MV-4-11 (cell line): ENCODE measurements around the gene DNAJA3.

Experiments
- DNase-seq: peaks from one replicate; lab custom pipeline; 2025; lab: John Stamatoyannopoulos, UW

Gene DNAJA3

DNA sequence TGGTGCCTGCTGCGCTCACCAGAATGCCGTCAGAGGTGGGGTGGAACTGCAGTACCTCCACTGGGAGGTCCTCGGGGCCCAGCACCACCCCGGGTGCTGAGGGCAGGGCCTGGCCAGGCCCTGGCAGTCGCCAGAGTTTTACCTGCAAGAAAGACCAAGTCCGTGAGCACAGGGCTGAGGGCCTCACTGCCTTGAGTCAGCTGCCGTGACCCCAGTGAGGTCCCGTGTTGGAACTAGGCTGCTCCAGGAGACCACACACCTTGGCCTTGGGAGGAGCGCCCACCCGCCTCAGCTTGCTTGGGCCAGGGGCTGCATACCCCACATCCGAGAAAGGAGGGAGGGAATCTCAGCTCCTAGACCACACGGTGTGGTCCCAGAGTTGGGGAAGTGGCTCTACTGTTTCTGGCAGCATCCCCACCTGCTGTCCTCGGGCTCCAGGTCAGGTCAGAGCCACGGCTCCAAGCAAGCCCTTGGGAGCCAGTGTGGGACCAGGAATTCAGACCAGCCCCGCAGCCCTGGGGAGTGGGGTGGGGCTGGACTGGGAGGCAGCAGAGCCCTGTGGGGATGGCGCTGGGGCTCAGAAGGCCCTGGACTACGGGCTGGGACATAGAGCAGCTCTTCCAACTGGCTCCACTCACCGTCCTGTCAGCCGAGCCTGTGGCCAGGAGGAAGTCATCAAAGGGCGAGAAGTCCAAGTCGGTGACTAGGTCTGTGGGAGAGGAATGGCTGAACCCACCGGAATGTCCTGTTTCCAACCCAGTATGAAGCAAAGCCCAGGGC is 17.9 kb upstream of the DNAJA3 start:
- no peak for DNase-seq

DNA sequence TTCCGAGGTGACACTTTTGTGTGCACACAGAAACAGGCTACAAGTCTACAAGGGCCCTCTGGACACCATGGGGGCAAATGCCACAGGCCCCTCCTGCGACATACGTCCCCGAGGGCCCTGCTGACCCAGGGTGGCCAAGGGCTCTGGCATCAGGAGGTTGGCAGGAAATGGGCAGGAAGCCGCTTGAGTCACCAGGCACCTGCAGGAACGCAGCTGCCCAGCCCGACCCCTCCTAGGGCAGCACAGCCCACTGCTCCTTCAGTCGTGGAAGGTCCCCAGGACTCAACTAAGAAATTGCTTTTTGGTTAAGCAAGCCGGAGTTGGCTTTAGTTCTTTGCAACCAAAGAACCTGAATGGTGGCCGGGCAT is 17.4 kb upstream of the DNAJA3 start:
- DNase-seq, result no peak

DNA sequence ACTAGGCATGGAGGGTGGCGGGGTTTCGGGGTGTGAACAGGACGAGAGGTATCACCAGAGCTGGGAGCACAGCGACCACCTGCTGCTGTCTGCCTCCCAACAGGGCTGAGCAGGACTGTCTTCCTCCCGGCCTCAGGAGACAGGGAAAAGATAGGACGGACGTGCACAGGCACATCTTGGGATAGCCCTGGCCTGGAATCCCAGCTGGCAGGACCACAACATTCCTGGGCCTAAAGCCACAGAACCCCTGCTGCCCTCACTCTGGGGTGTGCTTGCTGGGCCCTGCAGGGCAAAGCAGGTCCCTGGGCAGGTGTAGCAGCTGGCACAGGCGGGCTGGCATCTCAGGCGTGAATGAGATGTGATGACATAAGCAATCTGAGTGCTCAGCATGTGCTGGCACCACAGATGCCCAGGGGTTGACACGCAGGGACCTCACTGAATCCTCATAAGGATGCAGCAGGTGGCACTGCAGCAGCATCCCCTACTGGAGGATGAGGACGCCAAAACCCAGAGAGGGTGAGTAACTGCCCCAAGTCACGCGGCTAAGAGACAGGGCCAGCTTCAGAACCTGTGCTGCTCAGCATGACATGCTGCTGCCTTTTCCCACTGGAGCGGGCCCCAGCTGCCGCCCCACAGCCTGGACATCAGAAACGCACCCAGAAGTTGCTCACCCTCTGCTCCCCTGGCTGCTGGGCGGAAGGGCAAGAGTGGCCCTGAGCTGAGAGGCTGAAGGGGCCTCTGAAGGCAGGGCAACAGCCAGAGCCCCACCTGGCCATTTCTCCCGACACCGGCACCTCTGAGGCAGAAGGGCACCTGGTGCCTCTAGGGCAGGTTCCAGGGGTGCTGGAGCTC is 16.4 kb upstream of the DNAJA3 start:
- no peak for DNase-seq

DNA sequence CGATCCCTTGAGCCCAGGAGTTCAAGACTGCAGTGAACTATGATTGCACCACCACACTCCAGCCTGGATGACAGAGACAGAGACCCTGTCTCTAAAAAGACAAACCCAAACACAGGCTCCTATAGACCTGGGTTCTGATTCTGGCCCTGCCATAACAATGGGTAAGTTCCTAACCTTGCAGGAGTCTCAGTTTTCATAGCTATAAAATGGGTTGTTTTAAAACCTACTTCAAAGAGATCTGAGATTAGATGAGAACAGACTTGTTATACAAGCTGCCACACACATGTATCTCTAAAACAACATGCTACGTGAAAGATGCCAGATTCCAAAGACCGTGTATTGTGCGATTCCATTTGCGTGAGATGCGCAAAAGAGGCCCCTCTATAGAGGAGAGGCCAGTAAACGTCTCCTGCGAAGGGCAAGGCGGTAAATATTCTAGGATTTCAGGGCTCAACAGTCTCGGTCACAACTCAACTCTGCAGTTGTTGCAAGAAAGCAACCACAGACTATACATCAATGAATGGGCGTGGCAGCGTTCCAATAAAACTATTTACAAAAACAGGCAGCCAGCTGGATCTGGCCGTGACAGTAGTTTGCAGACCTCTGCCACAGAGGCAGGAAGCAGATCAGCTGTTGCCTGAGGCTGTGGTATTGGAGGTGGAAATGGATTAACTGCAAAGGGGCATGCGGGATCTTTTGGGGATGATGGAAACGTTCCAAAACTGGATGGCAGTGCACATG is 15.2 kb upstream of the DNAJA3 start:
- DNase-seq, result no peak

DNA sequence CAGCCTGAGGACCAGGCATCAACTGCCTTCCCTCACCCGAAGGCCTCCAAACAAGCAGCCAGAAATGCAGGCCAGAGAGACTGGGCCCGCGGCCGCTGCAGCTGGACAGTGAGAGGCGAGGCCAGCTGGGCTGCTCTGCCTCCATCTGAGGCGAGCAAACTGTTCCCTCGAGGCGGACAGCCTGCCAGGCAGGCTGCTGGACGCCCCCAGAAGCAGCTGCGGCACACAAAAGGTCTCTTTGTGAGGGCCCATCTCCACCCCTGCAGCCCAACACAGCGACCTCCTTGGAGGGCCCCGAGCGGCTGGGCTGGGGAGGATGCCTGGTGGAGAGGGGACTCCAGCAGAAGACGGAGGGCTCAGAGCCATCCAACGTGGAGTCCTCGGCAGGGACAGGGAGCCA is 14.0 kb upstream of the DNAJA3 start:
- DNase-seq, result no peak

DNA sequence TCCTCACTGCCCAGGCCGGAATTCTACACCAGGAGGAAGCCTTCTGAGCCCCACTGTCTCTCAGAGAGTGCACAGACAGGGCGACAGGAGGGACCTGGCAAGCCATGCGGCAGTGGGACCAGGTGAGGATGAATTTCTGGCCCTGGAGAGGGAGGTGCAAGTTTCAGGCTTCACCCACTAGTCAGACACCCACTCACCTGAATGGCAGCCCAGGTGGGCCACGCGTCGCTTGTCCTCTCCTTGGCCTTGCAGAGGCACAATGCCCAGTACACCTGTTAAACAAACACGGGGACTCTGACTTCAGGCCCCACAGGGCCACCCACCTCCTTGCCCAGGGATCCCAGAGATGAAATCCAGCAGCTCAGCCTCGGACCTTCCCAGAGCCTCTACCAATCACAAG is 13.5 kb upstream of the DNAJA3 start:
- no peak for DNase-seq

DNA sequence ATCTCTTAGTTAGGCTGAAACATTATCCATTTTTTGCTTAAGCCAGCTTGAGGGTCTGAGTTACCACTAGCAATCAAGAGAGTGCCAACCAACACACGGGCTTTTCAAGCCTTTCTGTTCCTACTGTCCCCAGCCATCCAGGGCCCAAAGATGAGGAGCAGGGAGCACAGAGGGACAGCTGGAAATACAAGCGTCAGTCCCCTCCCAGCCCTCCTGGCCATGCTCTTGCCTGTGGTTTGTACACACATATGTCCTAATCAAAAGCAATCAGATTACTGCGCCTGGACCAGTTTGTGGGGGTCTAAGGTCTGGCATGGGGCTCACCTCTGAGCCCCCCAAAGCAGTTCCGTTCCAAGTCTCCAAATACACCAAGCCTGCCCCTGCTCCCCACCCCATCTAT is 12.8 kb upstream of the DNAJA3 start:
- no peak for DNase-seq

DNA sequence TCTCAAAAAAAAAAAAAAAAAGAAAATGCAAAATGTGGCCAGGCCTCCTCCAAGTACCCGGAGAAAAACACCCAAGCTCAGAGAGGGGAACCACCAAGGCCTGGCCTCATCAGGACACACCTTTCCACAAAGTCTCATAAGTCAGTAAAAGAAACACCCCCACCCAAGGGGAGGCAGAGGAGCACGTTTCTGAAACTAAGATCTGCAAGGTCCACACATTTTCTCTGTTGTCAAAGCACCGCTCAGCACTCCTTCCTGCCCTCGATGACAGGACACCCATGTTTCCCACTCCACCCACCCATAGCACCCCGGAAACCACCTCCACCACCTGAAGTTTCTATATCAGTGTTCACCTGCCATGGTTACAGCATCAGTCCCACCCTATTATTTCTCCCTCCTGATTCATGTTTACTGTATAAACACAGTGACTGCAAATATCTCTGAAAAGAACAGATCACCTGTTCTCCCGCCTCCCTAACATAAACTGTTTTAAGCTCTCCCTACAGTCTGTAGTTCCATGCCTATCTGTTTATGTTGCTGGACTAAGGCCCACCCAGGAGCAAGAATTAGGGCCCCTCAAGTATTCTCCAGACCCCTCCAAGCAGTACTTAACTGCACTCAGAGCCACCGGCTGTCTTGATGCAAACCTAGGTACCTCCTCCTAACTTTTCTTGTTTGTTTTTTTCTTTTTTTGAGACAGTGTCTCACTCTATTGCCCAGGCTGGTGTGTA is 11.3 kb upstream of the DNAJA3 start:
- no peak for DNase-seq

DNA sequence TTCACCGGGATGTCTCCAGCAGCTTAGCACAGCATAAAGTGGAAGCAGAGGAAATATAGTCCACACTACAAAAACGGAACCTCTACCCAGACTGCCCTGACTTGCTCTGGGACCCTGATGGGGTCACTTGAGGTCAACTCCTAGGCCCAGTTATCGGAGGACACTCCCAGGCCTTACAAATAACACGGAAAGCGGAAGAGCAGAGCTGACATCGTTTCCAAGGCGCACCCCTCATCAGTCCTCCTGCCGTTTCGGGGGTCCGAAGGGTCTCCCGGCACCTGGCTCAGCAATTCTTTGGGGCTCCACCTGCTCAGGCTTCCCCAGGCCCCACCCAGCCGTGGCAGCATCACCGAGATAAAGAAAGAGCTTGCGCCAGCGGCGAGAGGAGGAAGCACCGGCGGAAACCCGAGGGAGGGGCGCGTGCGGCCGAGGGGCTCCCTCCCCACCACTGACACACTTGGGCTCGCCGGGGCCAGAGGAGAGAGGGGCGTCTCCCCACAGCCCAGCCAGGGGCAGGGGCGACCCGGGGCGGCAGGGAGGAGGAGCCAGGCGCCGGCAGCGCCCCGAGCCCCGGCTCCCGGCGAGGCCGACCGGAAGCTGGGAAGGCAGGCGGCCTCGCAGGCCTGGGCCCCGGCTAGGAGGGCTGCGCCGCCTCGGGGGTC is 10.0 kb upstream of the DNAJA3 start:
- peak; percentile 91 for DNase-seq

DNA sequence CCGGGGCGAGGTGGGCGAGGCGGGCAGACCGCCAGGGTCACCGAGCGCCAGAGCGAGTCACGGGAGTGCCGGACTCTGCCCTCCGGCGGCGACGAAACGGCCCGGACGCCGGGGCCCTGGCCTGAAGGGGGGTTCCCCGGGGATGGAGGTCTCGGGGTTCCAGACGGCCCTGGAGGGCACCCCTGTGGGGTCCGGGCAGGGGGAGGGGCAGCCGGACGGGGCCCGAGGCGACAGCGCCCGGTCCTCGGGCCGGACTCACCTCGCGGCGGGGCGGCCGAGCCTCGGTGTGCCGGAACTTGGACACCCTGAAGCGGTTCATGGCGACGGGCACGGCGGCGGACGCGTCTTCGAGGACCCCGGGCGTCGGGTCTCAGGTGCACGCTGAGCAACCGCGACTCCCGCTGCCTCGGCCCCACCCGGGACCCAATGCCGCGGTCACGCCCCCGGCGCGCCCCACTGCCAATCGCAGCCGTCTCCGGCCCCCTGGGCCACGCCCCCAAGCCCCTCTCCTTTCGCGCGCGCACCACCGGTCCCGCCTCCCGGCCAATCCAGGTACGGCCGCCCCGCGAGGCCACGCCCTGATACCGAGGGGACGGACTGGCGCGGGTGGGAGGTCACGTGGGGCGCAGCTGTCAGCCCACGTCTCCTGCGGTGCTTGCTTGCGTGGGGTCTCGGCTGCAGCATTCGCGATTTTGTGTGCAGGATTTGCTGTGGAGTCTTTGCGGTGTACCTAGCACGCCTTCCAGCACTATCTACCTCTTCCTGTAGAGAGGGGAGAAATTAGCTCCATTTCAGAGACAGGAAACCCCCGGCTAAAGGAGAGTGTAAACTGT is 9.3 kb upstream of the DNAJA3 start, which contains the start of gene CORO7:
Gene CORO7, minus strand, starts transcription at position 397 of the 833 bp plus-strand sequence. Its CDS starts 78 bp downstream, at position 319.
- DNase-seq, result peak; percentile 90

DNA sequence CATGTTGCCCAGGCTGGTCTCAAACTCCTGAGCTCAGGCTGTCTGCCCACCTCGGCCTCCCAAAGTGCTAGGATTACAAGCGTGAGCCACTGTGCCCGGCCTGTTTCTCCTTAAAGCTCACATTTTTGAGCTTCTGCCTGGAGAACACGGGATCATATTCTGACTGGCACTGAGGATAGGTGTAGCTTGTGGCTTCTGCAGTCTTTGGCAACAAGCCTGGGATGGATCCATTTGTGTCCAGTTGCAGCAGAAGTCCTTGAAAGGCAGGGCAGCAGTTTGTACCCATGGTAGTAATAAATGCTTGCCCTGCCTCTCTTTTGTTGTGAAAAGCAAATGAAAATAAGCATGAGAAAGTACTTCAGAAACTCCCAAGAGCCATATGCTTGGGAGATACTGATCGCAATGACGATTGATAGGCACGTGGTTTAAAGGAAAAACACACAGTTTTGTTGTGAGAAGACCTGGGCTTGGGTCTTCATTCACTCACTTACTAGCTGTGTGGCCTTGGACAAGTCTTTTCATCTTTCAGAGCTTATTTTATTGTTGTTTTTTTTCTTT is 6.2 kb upstream of the DNAJA3 start:
- DNase-seq, result no peak

DNA sequence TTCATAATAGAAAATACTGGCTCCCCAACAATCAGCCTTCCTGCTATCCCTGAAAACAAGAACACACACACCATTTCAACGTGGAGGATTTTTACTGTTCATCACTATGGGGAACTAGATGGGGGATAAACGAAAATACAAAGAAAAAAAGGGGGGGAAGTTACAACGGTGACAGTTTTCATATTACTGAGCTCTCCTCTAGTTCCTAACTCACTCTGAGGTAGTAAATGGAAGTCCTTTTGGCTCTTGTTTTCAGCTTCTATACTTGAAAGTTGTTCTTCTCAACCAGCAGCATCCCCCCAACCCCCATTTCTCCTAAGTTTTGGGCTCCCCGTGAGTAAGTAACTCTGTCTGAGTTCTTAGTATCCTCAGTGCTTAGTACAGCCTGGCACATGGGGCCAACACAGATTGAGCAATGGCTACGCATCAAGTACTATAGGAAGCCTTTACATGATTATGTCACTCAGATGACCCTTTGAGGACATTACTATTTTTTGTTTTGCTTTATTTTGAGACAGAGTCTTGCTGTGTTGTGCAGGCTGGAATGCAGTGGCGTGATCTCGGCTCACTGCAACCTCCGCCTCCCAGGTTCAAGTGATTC is 5.1 kb upstream of the DNAJA3 start:
- peak; percentile 82 for DNase-seq

DNA sequence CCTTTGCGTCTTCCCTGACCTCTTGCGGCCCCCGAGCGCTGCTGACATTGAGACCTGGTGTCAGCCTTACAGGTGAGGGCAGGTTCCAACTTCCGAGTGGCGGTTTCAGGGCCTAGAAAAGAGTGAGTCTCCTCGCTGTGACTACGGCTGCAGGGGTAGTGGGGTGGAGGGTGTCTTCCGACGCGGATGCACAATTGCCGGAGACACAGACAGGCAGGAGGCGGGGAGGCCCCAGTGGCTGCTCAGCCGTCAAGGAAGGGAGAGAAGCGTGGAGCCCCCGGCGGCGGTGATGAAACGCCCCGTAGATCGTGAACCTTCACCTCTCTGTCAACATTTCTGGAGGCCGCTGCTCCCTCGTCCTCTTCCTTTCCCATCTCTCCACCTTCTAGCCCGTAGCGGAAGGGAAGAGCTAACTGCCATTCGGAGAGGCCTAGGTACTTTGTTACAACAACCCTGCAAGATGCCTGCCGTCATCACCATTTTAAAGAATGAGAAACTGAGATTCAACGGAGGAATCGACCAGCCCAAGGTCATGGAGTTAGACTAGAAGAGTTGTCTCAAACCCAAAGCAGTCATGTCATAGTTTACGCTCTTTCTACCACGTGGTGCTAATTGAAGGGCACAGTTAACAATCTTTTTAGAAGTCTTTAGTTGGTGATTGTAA is 485 bp downstream of the DNAJA3 start:
- DNase-seq, result no peak

DNA sequence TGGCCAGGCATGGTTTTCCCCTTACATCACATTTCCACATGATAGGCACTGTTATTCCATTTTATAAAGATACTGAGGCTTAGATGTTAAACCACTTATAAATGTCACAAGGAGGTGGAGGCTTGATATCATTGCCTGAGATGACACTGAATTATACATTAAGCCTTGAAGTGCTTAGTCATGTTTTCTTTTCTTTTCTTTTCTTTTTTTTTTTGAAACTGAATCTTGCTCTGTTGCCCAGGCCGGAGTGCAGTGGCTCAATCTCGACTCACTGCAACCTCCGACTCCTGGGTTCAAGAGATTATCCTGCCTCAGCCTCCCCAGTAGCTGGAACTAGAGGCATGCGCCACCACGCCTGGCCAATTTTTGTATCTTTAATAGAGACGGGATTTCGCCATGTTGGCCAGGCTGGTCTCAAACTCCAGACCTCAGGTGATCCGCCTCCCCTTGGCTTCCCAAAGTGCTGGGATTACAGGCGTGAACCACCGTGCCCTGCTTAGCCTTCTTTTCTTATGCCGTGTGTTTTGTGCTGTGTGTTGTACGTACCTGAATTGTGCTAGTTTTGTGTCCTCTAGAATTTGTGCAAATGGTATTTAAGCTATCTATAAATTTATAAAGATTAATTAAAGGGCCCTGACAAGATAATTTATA is 1.2 kb downstream of the DNAJA3 start:
- no peak for DNase-seq

DNA sequence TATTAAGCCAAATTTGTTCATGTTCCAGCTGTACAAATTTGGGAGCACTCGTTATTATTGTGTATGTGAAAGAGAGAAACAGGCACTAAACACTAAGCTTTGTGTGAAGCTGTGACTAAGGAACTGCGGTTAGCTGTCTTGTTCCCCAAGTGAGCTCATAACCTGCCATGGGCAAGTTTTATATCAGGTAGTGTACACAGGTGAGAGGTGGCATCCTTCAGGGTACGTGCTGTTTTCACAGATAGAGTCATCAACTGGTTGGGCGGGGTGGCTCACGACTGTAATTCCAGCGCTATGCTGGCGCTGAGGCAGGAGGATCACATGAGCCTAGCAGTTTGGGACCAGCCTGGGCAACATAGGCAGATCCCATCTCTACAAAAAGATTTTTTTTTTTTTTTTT is 2.8 kb downstream of the DNAJA3 start:
- no peak for DNase-seq

DNA sequence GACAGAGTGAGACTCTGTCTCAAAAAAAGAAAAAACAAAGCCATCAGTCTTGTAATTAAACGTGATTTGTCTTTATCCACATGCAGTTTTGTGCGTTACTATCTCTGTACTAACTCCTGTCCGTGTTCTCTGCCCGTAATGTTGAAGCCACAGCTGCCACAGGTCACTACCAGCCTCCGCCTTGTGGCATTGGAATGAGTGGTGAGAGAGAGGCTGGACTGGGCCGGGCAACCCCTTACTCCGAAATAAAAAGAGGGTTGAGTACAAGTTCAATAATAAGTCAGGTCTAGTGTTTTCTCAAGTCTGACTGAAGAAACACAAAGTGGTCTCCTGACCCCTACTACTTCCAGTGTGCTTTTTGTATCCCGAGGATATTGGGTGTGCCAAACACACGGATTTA is 5.4 kb downstream of the DNAJA3 start:
- no peak for DNase-seq

DNA sequence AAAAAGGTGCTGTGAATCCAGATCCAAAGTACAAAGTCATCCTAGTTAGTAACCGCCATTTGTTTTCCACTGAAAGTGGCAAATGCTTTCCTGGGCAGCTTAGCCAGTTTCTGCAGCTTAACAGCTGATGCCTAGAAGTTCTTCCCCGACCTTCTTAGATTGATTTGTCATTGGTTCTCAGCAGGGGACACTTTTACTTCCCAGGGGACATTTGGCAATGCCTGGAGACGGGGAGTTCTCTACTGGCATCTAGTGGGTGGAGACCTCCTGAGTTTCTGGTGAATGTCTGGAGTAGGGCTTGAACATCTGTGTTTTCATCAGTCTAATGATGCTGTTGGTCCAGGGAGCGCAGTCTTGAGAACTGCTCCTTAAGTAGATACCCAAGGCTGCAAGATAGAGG is 7.6 kb downstream of the DNAJA3 start:
- no peak for DNase-seq

DNA sequence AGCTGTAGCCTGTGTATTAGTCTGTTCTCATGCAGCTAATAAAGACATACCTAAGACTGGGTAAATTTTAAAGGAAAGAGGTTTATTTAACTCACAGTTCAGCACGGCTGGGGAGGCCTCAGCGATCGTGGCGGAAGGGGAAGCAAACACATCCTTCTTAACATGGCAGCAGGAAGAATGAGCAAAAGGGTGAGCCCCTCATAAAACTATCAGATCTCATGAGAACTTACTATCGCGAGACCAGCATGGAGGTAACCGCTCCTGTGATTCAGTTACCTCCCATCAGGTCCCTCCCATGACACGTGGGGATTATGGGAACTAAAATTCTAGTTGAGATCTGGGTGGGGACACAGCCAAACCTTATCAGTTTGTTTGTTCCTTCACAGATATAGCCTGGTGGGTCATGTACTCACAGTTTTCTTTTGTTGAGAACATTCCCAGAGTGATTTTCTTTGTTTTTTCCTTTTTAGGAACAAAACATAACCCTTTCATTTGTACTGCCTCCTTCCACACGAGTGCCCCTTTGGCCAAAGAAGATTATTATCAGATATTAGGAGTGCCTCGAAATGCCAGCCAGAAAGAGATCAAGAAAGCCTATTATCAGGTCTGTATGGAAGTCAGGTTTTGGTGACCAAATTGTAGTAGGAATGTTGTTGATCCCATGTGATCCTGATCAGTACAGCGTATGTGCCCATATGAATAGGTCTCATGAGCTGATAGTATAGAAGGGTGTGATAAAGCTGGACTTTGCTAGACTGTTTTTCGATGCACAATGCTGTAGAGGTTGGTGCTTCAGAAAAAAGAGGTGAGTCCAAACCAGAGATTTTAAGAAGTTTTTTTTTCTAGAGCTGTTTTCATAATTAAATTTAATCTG is 8.5 kb downstream of the DNAJA3 start:
- no peak for DNase-seq
